PFSK-1 (cell line): Measurements from ENCODE around the gene DCUN1D2.

Experiments used
- FOXP2 ChIP-seq: optimal IDR thresholded peaks from 2 replicates; pipeline ENCODE3; 2011; ENCODE audit warnings: borderline replicate concordance, control low read depth, inconsistent platforms; ENCODE audit not compliant: insufficient read depth; ENCODE audit errors: extremely low read length, extremely low read depth
- POLR2AphosphoS5 ChIP-seq: IDR thresholded peaks from 2 replicates; pipeline ENCODE4 v1.6.1; 2012; ENCODE audit warnings: low read depth, mild to moderate bottlenecking, control low read depth, low read length, moderate library complexity
- REST ChIP-seq, 2 experiments: IDR thresholded peaks; 2 replicates each; pipeline versions ENCODE4 v1.6.1 to v1.8.0; 2011 to 2012; ENCODE audit warnings: low read depth in 2 of 2, low read length in 2 of 2, control low read depth in 1 of 2, inconsistent platforms in 1 of 2, mild to moderate bottlenecking in 1 of 2, moderate library complexity in 1 of 2; ENCODE audit not compliant: insufficient read depth in 1 of 2
- SIN3A ChIP-seq: IDR thresholded peaks from 2 replicates; pipeline ENCODE4 v1.6.1; 2012; ENCODE audit warnings: mild to moderate bottlenecking, low read length, moderate library complexity, borderline replicate concordance; ENCODE audit not compliant: insufficient read depth
- TAF1 ChIP-seq: IDR thresholded peaks from 2 replicates; pipeline ENCODE4 v1.6.1; 2012; ENCODE audit warnings: low read length, control low read depth, borderline replicate concordance; ENCODE audit not compliant: insufficient read depth

GRCh38 chr13:113413178-113413897, 77.2 kb downstream of the DCUN1D2 start:
- TF ChIP-seq SIN3A (no peak), TAF1 (no peak), REST (IDR thresholded peaks at IDR 0.05; ENCODE audit: insufficient read depth in 1 of 2, low read depth in 2 of 2, low read length in 2 of 2) (no peak), POLR2AphosphoS5 (no peak), FOXP2 (no peak)
